DMS79 treated with DMSO at 0.1 percent for 48 hours (cell line): ENCODE measurements around the gene SIDT1.
A peak's percentile ranks its signal among the peaks of the same experiment; 100 is the strongest.
"Not testable (repeated sequence)": the region's sequence is repeated elsewhere in the genome, so short reads cannot be mapped to it uniquely, and the experiment has no call there.

ENCODE experiments used
- DNase-seq: peaks from one replicate; lab custom pipeline; 2025; lab: John Stamatoyannopoulos, UW

SIDT1 gene

GRCh38 chr3:113634782-113635474 is 102.6 kb downstream of the SIDT1 start:
- no peak for DNase-seq

- not testable (repeated sequence) for DNase-seq
Measured at GRCh38 chr3:113636034-113636433, 103.7 kb downstream of the SIDT1 start.

DNA sequence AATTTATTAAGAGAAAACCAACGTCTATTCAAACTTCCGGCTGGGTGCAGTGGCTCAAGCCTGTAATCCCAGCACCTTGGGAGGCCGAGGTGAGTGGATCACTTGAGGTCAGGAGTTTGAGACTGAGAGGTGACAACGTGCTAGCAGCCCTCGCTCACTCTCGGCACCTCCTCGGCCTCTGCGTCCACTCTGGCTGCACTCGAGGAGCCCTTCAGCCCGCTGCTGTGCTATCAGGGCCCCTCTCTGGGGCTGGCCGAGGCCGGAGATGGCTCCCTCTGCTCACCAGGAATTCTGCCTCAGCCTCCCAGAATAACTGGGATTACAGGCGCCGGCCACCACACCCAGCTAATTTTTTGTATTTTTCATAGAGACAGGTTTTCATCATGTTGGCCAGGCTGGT is 105.4 kb downstream of the SIDT1 start:
- DNase-seq: no peak

DNA sequence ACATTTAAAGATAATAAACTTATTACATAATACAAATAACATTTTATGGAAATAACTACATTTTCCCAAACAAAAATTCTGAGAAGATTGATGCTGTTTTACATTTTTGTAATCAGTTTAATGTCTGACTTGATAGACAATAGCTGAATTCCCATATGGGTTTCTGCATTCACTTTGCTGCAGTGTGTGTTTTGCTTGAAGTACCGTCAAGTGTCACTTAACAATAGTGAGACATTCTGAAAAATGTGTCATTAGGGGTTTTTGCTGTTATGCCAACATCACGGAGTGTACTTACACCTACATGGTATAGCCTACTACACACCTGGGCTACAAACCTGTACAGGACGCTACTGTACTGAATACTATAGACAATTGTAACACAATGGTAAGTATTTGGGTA is 106.6 kb downstream of the SIDT1 start:
- peak; percentile 14 for DNase-seq

- DNase-seq: no peak
Measured at GRCh38 chr3:113643583-113643982, 111.2 kb downstream of the SIDT1 start.

DNA sequence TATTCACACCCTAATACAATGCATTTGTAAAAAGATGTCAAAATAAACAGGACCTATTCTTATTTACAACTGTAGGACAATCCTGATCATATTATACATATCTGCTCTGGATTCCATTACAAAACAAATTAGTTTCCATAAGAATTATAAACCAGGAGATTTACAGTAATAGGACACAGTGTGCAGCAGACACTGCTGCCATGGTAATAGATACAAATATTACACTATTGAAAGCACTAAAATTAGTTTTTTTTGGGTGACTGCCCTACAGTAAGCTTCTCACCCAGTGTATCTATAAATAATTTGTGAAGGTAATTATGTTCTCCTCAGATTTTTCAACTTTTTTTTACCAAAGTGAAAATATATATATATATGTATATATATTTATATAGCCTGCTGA is 116.2 kb downstream of the SIDT1 start:
- DNase-seq: no peak

- DNase-seq: no peak
Measured at GRCh38 chr3:113649174-113649845, 117.0 kb downstream of the SIDT1 start.

DNA sequence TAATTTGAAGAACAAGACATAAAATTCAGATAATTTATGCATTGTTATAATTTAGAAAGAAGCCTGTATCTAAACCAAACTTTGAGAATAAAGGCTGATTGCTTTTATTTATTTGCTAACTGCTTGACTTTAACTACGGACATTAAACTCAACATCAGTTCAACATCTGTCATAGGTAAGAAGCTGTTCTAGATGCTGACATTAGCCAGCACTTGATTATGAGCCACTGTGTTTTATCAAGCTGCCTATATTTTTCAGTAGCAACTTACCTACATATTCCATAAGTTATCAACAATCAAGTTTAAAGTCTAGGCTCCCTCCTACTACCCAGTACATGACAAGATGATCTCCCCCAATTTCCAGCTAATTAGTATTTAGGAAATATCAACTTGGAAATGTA is 122.0 kb downstream of the SIDT1 start:
- DNase-seq: no peak

DNA sequence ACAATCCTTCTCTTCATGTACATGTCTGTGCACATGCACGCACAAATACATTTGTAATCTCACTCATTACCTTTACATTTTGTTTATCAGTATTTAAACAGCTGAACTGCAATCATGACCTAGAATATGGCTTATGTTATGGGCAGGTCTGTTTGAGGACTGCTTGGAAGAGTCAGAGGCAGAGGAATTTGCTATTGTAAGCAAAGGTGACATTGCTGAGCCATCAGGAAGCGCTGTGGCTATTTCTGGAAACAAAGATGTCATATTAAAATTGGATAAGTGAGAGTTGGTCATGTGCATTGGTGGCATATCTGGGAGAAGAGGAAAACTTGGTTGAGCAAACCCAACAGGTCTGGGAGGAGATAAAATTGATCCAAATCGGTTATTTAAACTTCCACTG is 122.5 kb downstream of the SIDT1 start:
- no peak for DNase-seq

DNA sequence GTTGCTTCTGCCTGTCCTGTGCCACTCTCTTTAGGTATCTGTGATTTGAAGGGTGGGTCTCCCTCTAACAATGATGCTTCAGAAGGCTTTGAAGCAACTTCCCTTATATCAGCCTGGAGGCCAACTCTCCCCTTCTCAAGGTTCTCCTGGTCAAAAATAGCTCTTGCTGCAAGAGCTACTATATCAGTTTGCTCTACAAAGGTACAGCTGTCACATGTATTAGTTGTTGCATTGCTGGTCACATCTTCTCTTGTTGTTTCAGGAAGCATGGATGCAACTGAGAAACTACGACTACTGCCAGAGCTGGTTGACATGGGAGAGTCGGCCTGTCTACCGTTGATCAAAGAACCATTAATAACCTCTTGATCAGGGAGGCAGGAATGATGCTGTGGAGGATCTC is 125.8 kb downstream of the SIDT1 start:
- no peak for DNase-seq

GRCh38 chr3:113659101-113659541 is 126.8 kb downstream of the SIDT1 start:
- DNase-seq: no peak

- DNase-seq: no peak
Measured at GRCh38 chr3:113659996-113660395, 127.6 kb downstream of the SIDT1 start.

DNA sequence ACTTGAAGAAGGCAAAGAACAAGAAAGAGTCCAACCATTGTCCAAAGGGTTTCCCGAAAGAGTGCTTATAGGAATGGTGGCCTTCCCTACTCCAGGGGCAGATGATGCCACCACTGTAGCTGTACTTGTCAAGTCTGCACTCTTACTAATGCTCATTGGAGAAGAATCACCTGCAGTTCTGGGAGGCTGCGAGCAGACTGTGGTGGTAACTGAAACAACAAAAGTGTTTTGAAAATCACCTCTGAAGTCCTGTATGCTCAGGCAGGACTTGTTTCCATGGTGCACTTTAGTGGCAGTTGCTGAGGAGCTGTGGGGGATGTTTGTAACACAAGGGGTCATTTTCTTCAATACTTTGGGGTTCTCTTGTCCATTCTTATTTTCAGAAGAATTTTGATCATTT is 128.1 kb downstream of the SIDT1 start:
- no peak for DNase-seq

DNA sequence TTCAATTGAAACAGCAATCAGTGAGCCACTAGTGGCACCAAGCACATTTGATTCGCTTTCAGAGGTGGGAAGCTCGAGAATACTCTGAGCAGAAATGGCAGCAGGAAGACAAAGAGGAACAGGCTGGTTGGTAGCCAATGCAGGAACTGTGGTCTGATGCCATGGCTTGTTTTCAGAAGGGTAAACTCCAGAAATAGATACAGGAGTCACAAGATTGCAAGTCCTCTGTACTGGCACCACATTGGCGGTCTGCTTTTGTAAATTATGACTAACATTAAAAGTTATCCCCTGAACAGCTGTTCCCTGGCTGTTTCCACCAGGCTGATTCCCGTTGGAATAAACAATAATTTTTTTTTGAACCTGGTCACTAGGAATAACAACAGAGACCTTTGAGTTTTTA is 128.5 kb downstream of the SIDT1 start:
- DNase-seq: no peak

GRCh38 chr3:113662824-113663223 is 130.5 kb downstream of the SIDT1 start:
- no peak for DNase-seq

GRCh38 chr3:113663324-113663750 is 131.0 kb downstream of the SIDT1 start:
- DNase-seq: no peak

- DNase-seq: no peak
Measured at GRCh38 chr3:113663761-113664160, 131.4 kb downstream of the SIDT1 start.

- DNase-seq: no peak
Measured at GRCh38 chr3:113664523-113665094, 132.3 kb downstream of the SIDT1 start.

- no peak for DNase-seq
Measured at GRCh38 chr3:113668015-113668414, 135.7 kb downstream of the SIDT1 start.

GRCh38 chr3:113673593-113673992 is 141.2 kb downstream of the SIDT1 start:
- DNase-seq: no peak

DNA sequence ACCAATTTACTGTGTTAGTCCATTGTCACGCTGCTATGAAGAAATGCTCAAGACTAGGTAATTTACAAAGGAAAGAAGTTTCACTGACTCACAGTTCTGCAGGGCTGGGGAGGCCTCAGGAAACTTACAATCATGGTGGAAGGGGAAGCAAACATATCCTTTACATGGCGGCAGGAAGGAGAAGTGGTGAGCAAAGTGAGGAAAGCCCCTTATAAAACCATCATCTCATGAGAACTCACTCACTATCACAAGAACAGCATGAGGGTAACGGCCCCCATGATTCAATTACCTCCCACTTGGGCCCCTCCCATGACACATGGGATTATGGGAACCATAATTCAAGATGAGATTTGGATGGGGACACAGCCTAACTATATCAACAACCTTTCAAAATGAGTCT is 143.9 kb downstream of the SIDT1 start:
- DNase-seq: no peak

DNA sequence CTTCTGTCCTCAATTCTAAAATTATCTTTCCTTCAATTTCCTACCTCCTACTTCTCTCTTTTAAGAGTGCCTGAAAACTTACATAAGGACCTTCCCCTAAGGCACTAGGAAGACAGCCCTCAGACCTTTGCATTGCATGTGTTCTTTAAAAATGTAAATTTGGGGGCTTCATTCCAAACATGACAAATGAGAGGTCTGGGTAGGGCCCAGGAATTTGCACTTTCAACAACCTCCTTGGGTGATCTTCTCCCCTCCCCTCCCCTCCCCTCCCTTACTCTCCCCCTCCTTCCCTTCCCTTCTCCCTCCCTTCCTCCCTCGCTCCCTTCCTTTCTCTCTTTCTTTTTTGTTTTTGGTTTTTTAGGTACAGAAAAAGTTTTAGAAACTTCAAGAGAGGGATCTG is 145.4 kb downstream of the SIDT1 start:
- no peak for DNase-seq

DNA sequence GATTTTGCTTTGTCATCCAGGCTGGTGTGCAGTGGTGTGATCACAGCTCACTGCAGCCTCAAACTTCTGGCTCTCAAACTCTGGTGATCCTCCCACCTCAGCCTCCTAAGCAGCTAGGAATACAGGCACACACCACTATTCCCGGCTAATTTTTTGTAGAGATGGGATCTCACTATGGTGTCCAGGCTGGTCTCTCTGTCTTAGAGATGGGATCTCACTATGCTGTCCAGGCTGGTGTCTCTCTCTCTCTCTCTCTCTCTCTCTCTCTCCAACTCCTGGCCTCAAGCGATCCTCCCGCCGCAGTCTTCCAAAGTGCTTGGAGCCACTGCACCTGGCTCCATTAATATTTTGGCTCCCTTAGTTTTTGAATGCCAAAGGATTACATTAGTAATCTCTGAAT is 146.4 kb downstream of the SIDT1 start:
- no peak for DNase-seq
